Spleen (tissue), 11 donors: ENCODE results near the gene MTG1. TPM values are rescaled to one million over a fixed set of nuclear protein-coding genes. Genes with fewer than 3 reads are reported as not detected.

Source experiments
- DNase-seq: peaks from one replicate; pipeline ENCODE4 v3.0.0-alpha.2; 2020
- H3K27ac ChIP-seq, 8 donors: fragments of 200-600 bp; sonication (generic) in 7 of 8; 1 replicate in 4 of 8; 2 replicates in 4 of 8; pipeline versions ENCODE4 v1.5.0 to v1.8.0; 2016 to 2021; ENCODE audit warnings: inconsistent platforms in 4 of 8, mild to moderate bottlenecking in 4 of 8, moderate library complexity in 1 of 8
- H3K27me3 ChIP-seq, 7 donors: fragments of 200-600 bp; sonication (generic) in 6 of 7; replicated peaks in 1 of 7; 1 replicate in 4 of 7; 2 replicates in 3 of 7; pipeline versions ENCODE4 v1.5.0 to v1.8.0; 2016 to 2021; ENCODE audit warnings: inconsistent platforms in 3 of 7, mild to moderate bottlenecking in 1 of 7
- H3K36me3 ChIP-seq, 6 donors: fragments of 200-600 bp; sonication (generic) in 5 of 6; 1 replicate in 4 of 6; 2 replicates in 2 of 6; pipeline versions ENCODE4 v1.5.0 to v1.8.0; 2016 to 2021; ENCODE audit warnings: inconsistent platforms in 2 of 6
- H3K4me1 ChIP-seq, 6 donors: fragments of 200-600 bp; sonication (generic) in 5 of 6; 1 replicate in 3 of 6; 2 replicates in 3 of 6; pipeline versions ENCODE4 v1.5.0 to v1.8.0; 2016 to 2021; ENCODE audit warnings: inconsistent platforms in 3 of 6
- H3K4me3 ChIP-seq, 8 donors: fragments of 200-600 bp; sonication (generic) in 7 of 8; 1 replicate in 4 of 8; 2 replicates in 4 of 8; pipeline versions ENCODE4 v1.5.0 to v1.8.0; 2016 to 2021; ENCODE audit warnings: inconsistent platforms in 4 of 8, mild to moderate bottlenecking in 4 of 8, moderate library complexity in 2 of 8
- H3K9me3 ChIP-seq, 8 donors: fragments of 200-600 bp; sonication (generic) in 7 of 8; 1 replicate in 4 of 8; 2 replicates in 4 of 8; pipeline versions ENCODE4 v1.5.0 to v1.8.0; 2016 to 2021; ENCODE audit warnings: inconsistent platforms in 4 of 8
- CTCF ChIP-seq, 11 experiments: fragments of 200-600 bp in 7 of 11; fragments of 450-650 bp in 4 of 11; sonication (generic) in 4 of 11; IDR thresholded peaks in 8 of 11; conservative IDR thresholded peaks in 3 of 11; 1 replicate in 7 of 11; 2 replicates in 4 of 11; pipeline versions ENCODE4 v1.4.0 to v1.8.0; 2016 to 2021; ENCODE audit warnings: antibody characterized with exemption in 11 of 11, inconsistent platforms in 4 of 11, mild to moderate bottlenecking in 1 of 11
- POLR2A ChIP-seq, 3 donors: fragments of 450-650 bp; IDR thresholded peaks; one replicate each; pipeline ENCODE4 v1.5.1; 2017; ENCODE audit warnings: antibody characterized with exemption in 3 of 3, mild to moderate bottlenecking in 1 of 3
- POLR2AphosphoS5 ChIP-seq, 3 donors: sonication (generic); formaldehyde crosslinking; IDR thresholded peaks; one replicate each; pipeline ENCODE4 v1.5.1; 2017; ENCODE audit warnings: antibody characterized with exemption in 3 of 3
- WGBS, 5 donors: extraction: QIAGEN DNeasy Blood & Tissue Kit in 3 of 5; methylation state at CpG; one replicate each; pipeline versions ENCODE4 v1.1.5 to v1.1.7; 2013 to 2018; 5-methylcytosine and 5-hydroxymethylcytosine counted together
- intact Hi-C: fragments of 100-400 bp; cut with DNase I; formaldehyde crosslinking; loops from one replicate; pipeline ENCODE4 v1.15.0; 2023; ENCODE audit warnings: low total_unique reads
- polyA plus RNA-seq, 3 donors: library from polyadenylated mRNA; stranded (reverse); fragments of 200-250 nt; gene quantifications; one replicate each; pipeline ENCODE4 v1.2.1, GENCODE V29; 2013
- total RNA-seq, 7 donors: library from RNA; depleted of rRNA in 3 of 7; stranded (reverse); fragments of >200 nt in 3 of 7; fragmentation: NEBNext Ultra II Directional in 4 of 7; extraction: Animal tissue kit (Norgen Biotek cat#: 25700) in 4 of 7; gene quantifications; one replicate each; pipeline versions ENCODE4 v1.1.0 to v1.2.1, GENCODE V29; 2016 to 2021
- donor health status: healthy with polysubstance abuse.
- donor health status: DM: no; HTN: no; CAD: no; lungs with moderate emphysema.
- donor health status: DM: no; HTN: no; CAD: no.
- donor health status: Bipolar disorder and iron deficiency.
- donor health status: healthy.
- donor health status: DM: no; HTN: no; CAD: no.
- donor health status: DM: yes; HTN: yes; CAD: no.

The MTG1 gene
- total and polyA plus RNA-seq, 10 donors: 35.4 to 122 (median 65.6) TPM

GRCh38 chr10:133379801-133380666 is 13.9 kb upstream of the MTG1 start:
- Histone ChIP-seq H3K36me3 (peaks cover 0 to 30% (median 5%) of the 10 kb centered on the region in 6 donors), H3K9me3 (no peaks in the 10 kb centered on the region), H3K27ac (peak overlapping the region in 7 of 8 donors; percentile 46 to 91 (median 84)), H3K4me1 (peaks cover 20 to 46% (median 40%) of the 10 kb centered on the region in 6 donors), H3K27me3 (peaks cover 0 to 13% (median 0%) of the 10 kb centered on the region in 7 donors), H3K4me3 (peak overlapping the region; percentile 53 to 95 (median 80))
- DNase-seq: peak; percentile 84
- TF ChIP-seq POLR2A (IDR thresholded peaks at IDR 0.05): no peak
- intact Hi-C loops: no loop called here
- 86 to 91% (median 90%) methylated on average over 22 to 36 of the region's 36 CpGs for WGBS, 5 donors

GRCh38 chr10:133381036-133381435 is 12.9 kb upstream of the MTG1 start:
- peaks cover 0 to 13% (median 0%) of the 10 kb centered on the region in 7 donors for H3K27me3 ChIP-seq
- WGBS, 5 donors: 29 to 55% (median 45%) methylated on average over 7 to 8 of the region's 8 CpGs
- peak overlapping the region in 3 of 8 donors; percentile 1 to 49 (median 11) for H3K27ac ChIP-seq
- H3K4me3 ChIP-seq: peak overlapping the region in 2 of 8 donors; percentile 14 to 38
- TF ChIP-seq POLR2AphosphoS5 (IDR thresholded peaks at IDR 0.05) (no peak), POLR2A (IDR thresholded peaks at IDR 0.05) (no peak), CTCF (IDR thresholded peaks at IDR 0.05 in 8 of 11, conservative IDR thresholded peaks at IDR 0.05 in 3 of 11) (no peak)
- peaks cover 0 to 30% (median 5%) of the 10 kb centered on the region in 6 donors for H3K36me3 ChIP-seq
- intact Hi-C loops: no loop called here
- peaks cover 20 to 46% (median 40%) of the 10 kb centered on the region in 6 donors for H3K4me1 ChIP-seq
- DNase-seq: peak; percentile 78
- H3K9me3 ChIP-seq: no peaks in the 10 kb centered on the region

- peaks cover 0 to 8% (median 0%) of the 10 kb centered on the region in 7 donors for H3K27me3 ChIP-seq
- no peak for TF ChIP-seq CTCF (IDR thresholded peaks at IDR 0.05 in 8 of 11, conservative IDR thresholded peaks at IDR 0.05 in 3 of 11)
- TF ChIP-seq POLR2AphosphoS5 (IDR thresholded peaks at IDR 0.05): no peak
- TF ChIP-seq POLR2A (IDR thresholded peaks at IDR 0.05): no peak
- no peak overlapping the region for H3K4me3 ChIP-seq
- H3K36me3 ChIP-seq: peaks cover 0 to 30% (median 5%) of the 10 kb centered on the region in 6 donors
- peaks cover 23 to 48% (median 37%) of the 10 kb centered on the region in 6 donors for H3K4me1 ChIP-seq
- intact Hi-C loops: no loop called here
- DNase-seq: peak; percentile 37
- H3K9me3 ChIP-seq: no peaks in the 10 kb centered on the region
- 92 to 98% (median 96%) methylated on average over 4 of the region's 4 CpGs for WGBS, 5 donors
- no peak overlapping the region for H3K27ac ChIP-seq
These were observed 10.4 kb upstream of the MTG1 start for GRCh38 chr10:133383551-133383950.

- Histone ChIP-seq H3K9me3 (no peaks in the 10 kb centered on the region), H3K27me3 (peaks cover 0 to 7% (median 0%) of the 10 kb centered on the region in 7 donors), H3K4me1 (peaks cover 23 to 53% (median 42%) of the 10 kb centered on the region in 6 donors), H3K4me3 (no peak overlapping the region), H3K27ac (no peak overlapping the region), H3K36me3 (peaks cover 0 to 30% (median 5%) of the 10 kb centered on the region in 6 donors)
- DNase-seq: peak; percentile 68
- intact Hi-C loops: no loop called here
- WGBS, 5 donors: 88 to 98% (median 90%) methylated on average over 9 to 13 of the region's 13 CpGs
- TF ChIP-seq CTCF (IDR thresholded peaks at IDR 0.05 in 8 of 11, conservative IDR thresholded peaks at IDR 0.05 in 3 of 11): no peak
- TF ChIP-seq POLR2AphosphoS5 (IDR thresholded peaks at IDR 0.05): no peak
- no peak for TF ChIP-seq POLR2A (IDR thresholded peaks at IDR 0.05)
These were observed 9.9 kb upstream of the MTG1 start for GRCh38 chr10:133384071-133384470.
